Mesenchymal stem cell (in vitro differentiated cells and primary cell): ENCODE data around the gene CLCNKB.

Source experiments
- DNase-seq: peaks from one replicate; pipeline ENCODE4 v3.0.0-alpha.2; 2013
- H2AFZ ChIP-seq: one replicate; pipeline ENCODE4 v1.6.1; 2013; ENCODE audit warnings: low read depth, mild to moderate bottlenecking, control low read depth, inconsistent platforms, low read length, moderate library complexity
- H2AK5ac ChIP-seq: 2 replicates; pipeline ENCODE4 v1.6.1; 2013; ENCODE audit warnings: low read length, moderate library complexity, mild to moderate bottlenecking, inconsistent platforms; ENCODE audit not compliant: severe bottlenecking
- H2BK120ac ChIP-seq: one replicate; pipeline ENCODE4 v1.6.1; 2013; ENCODE audit warnings: low read depth, mild to moderate bottlenecking, inconsistent platforms, low read length, moderate library complexity
- H2BK12ac ChIP-seq, 2 experiments: one replicate each; pipeline ENCODE4 v1.6.1; 2013; ENCODE audit warnings: inconsistent platforms in 2 of 2, low read length in 2 of 2, mild to moderate bottlenecking in 2 of 2, moderate library complexity in 2 of 2, control low read depth in 1 of 2
- H2BK15ac ChIP-seq: one replicate; pipeline ENCODE4 v1.6.1; 2013; ENCODE audit warnings: mild to moderate bottlenecking, low read depth, inconsistent platforms; ENCODE audit not compliant: poor library complexity, severe bottlenecking
- H2BK5ac ChIP-seq: 2 replicates; pipeline ENCODE4 v1.6.1; 2013; ENCODE audit warnings: low read depth, mild to moderate bottlenecking, low read length, control low read depth, inconsistent platforms; ENCODE audit not compliant: poor library complexity, severe bottlenecking
- H3K14ac ChIP-seq, 2 experiments: one replicate each; pipeline ENCODE4 v1.6.1; 2013; ENCODE audit warnings: inconsistent platforms in 2 of 2, low read length in 2 of 2, control low read depth in 1 of 2, mild to moderate bottlenecking in 1 of 2, moderate library complexity in 1 of 2
- H3K18ac ChIP-seq, 2 experiments: one replicate each; pipeline ENCODE4 v1.6.1; 2013; ENCODE audit warnings: inconsistent platforms in 2 of 2, low read length in 2 of 2, control low read depth in 1 of 2, low read depth in 1 of 2, mild to moderate bottlenecking in 1 of 2
- H3K23ac ChIP-seq, 2 experiments: one replicate each; pipeline ENCODE4 v1.6.1; 2013; ENCODE audit warnings: inconsistent platforms in 2 of 2, low read length in 2 of 2, mild to moderate bottlenecking in 2 of 2, moderate library complexity in 2 of 2, control low read depth in 1 of 2
- H3K27ac ChIP-seq: 2 replicates; pipeline ENCODE4 v1.5.1; 2013; ENCODE audit warnings: mild to moderate bottlenecking, moderate library complexity, low read length, control low read depth, inconsistent platforms; ENCODE audit not compliant: poor library complexity, severe bottlenecking
- H3K27me3 ChIP-seq, 2 experiments: 2 replicates each; pipeline versions ENCODE4 v1.6.1 to v1.7.0; 2013; ENCODE audit warnings: low read length in 2 of 2, mild to moderate bottlenecking in 2 of 2, moderate library complexity in 2 of 2, control low read depth in 1 of 2, inconsistent platforms in 1 of 2; ENCODE audit not compliant: control insufficient read depth in 1 of 2, insufficient read depth in 1 of 2
- H3K36me3 ChIP-seq, 2 experiments: 2 replicates each; pipeline versions ENCODE4 v1.6.1 to v1.7.0; 2013; ENCODE audit warnings: low read length in 2 of 2, control low read depth in 1 of 2, inconsistent platforms in 1 of 2, low read depth in 1 of 2, mild to moderate bottlenecking in 1 of 2; ENCODE audit not compliant: insufficient read depth in 2 of 2, control insufficient read depth in 1 of 2
- H3K4ac ChIP-seq, 2 experiments: one replicate each; pipeline ENCODE4 v1.6.1; 2013; ENCODE audit warnings: inconsistent platforms in 2 of 2, low read length in 2 of 2, mild to moderate bottlenecking in 2 of 2, moderate library complexity in 2 of 2, control low read depth in 1 of 2, low read depth in 1 of 2
- H3K4me1 ChIP-seq: 2 replicates; pipeline ENCODE4 v1.6.1; 2013; ENCODE audit warnings: low read depth, low read length, control low read depth; ENCODE audit not compliant: control insufficient read depth, insufficient read depth
- H3K4me2 ChIP-seq: 2 replicates; pipeline ENCODE4 v1.6.1; 2013; ENCODE audit warnings: low read length, mild to moderate bottlenecking, inconsistent platforms; ENCODE audit not compliant: poor library complexity, severe bottlenecking
- H3K4me3 ChIP-seq, 2 experiments: 2 replicates each; pipeline versions ENCODE4 v1.5.1 to v1.7.0; 2013; ENCODE audit warnings: low read length in 2 of 2, mild to moderate bottlenecking in 2 of 2, control low read depth in 1 of 2, low read depth in 1 of 2; ENCODE audit not compliant: insufficient read depth in 1 of 2
- H3K79me1 ChIP-seq: replicated peaks from 2 replicates; pipeline ENCODE4 v1.6.1; 2013; ENCODE audit warnings: mild to moderate bottlenecking, control low read depth, low read length, inconsistent platforms; ENCODE audit not compliant: poor library complexity, severe bottlenecking
- H3K9ac ChIP-seq: 2 replicates; pipeline ENCODE4 v1.7.0; 2013; ENCODE audit warnings: mild to moderate bottlenecking, low read length, moderate library complexity
- H3K9me3 ChIP-seq: 2 replicates; pipeline ENCODE4 v1.7.0; 2013; ENCODE audit warnings: mild to moderate bottlenecking, low read length; ENCODE audit not compliant: control insufficient read depth
- H4K8ac ChIP-seq: one replicate; pipeline ENCODE4 v1.6.1; 2013; ENCODE audit warnings: inconsistent platforms, mild to moderate bottlenecking, low read length, moderate library complexity
- H4K91ac ChIP-seq: one replicate; pipeline ENCODE4 v1.6.1; 2013; ENCODE audit warnings: mild to moderate bottlenecking, low read length, inconsistent platforms
- WGBS: methylation state at CpG from one replicate; pipeline ENCODE4 v1.1.7; 2013; ENCODE audit warnings: mixed read lengths; 5-methylcytosine and 5-hydroxymethylcytosine counted together

Gene CLCNKB

DNA sequence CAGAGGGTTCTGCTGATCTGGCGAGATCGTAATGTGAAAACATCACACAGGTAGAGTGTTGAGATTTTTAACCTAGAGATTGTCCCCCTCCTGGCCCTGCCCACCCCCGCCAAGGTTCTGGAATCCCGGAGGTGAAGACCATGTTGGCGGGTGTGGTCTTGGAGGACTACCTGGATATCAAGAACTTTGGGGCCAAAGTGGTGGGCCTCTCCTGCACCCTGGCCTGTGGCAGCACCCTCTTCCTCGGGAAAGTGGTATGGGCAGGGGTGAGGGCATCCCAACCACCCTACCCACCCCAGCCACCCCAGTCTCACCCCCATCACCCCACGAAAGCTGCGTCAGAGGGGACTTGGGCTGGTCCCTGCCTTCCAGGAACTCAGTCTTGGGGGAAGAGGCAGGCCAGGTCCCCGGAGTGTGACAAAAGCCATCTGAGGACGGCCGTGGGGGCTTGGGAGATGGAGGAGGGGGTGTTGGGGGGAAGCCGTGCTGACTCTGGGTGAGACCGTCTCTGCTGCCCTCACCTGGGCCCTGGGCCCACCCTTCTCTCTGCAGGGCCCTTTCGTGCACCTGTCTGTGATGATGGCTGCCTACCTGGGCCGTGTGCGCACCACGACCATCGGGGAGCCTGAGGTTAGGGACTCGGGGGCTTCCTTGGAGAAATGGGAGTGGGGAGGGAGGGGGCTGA is 4.4 kb downstream of the CLCNKB start:
- Histone ChIP-seq H3K4ac (no peak overlapping the region), H2BK15ac (no peak overlapping the region), H4K8ac (no peak overlapping the region), H2BK5ac (no peak overlapping the region), H2BK120ac (no peak overlapping the region), H2BK12ac (no peak overlapping the region), H3K27ac (no peak overlapping the region), H3K4me3 (no peak overlapping the region), H3K27me3 (peaks cover 0 to 26% of the 10 kb centered on the region in 2 experiments), H3K23ac (no peak overlapping the region), H3K4me1 (peaks cover 12% of the 10 kb centered on the region), H2AK5ac (no peak overlapping the region), H3K9me3 (no peaks in the 10 kb centered on the region), H3K4me2 (no peak overlapping the region), H4K91ac (peak overlapping the region; percentile 43), H3K18ac (peak overlapping the region in 1 of 2 experiments; percentile 18), H3K14ac (no peak overlapping the region), H3K36me3 (no peaks in the 10 kb centered on the region), H3K9ac (no peak overlapping the region), H2AFZ (no peak overlapping the region), H3K79me1 (no peaks in the 10 kb centered on the region)
- DNase-seq, result no peak
- WGBS, result 85% methylated on average over 7 of the region's 19 CpGs

DNA sequence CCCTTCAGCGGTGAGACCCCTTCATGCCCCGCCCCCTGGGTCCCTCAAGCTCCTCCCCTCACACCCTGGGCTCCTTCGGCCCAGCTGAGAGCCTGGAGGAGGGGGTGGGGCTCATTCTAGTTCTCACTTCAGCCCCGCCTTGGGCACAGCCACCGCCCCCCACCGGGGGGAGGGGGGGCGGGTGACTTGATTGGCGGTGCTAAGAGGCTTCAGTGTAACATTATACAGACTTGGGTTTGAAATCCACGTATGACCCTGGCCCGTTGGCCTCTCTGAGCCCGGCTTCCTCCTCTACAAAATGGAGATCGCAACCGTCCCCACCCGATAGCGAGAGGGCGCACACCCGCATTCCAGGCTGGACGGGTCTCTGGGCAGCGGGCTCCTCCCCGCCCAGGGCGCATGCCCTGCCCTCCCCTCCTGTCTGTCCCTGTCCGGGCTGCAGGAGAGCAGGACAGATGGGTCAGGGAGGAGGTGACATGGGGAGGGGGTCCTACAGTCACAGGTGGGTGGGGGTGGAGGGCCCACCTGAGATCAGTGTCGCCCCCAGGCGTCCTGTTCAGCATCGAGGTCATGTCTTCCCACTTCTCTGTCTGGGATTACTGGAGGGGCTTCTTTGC is 5.1 kb downstream of the CLCNKB start:
- H3K9me3 ChIP-seq, result no peaks in the 10 kb centered on the region
- H3K79me1 ChIP-seq, result no peaks in the 10 kb centered on the region
- no peak overlapping the region for H3K23ac ChIP-seq
- H3K36me3 ChIP-seq, result no peaks in the 10 kb centered on the region
- H3K4me1 ChIP-seq, result peaks cover 12% of the 10 kb centered on the region
- peak overlapping the region; percentile 55 for H3K4me2 ChIP-seq
- H2BK5ac ChIP-seq, result no peak overlapping the region
- peak overlapping the region in 1 of 2 experiments; percentile 13 for H3K14ac ChIP-seq
- no peak overlapping the region for H2BK15ac ChIP-seq
- peaks cover 0 to 26% of the 10 kb centered on the region in 2 experiments for H3K27me3 ChIP-seq
- peak overlapping the region; percentile 47 to 66 for H3K4me3 ChIP-seq
- H4K8ac ChIP-seq, result peak overlapping the region; percentile 97
- peak overlapping the region in 1 of 2 experiments; percentile 6 for H3K4ac ChIP-seq
- 8% methylated on average over 21 of the region's 25 CpGs for WGBS
- peak overlapping the region; percentile 94 for H4K91ac ChIP-seq
- peak overlapping the region; percentile 65 for H3K9ac ChIP-seq
- peak overlapping the region; percentile 73 for H2BK120ac ChIP-seq
- peak overlapping the region in 1 of 2 experiments; percentile 21 for H2BK12ac ChIP-seq
- H3K18ac ChIP-seq, result peak overlapping the region; percentile 23 to 70
- H3K27ac ChIP-seq, result no peak overlapping the region
- H2AK5ac ChIP-seq, result no peak overlapping the region
- peak; percentile 62 for DNase-seq
- no peak overlapping the region for H2AFZ ChIP-seq

DNA sequence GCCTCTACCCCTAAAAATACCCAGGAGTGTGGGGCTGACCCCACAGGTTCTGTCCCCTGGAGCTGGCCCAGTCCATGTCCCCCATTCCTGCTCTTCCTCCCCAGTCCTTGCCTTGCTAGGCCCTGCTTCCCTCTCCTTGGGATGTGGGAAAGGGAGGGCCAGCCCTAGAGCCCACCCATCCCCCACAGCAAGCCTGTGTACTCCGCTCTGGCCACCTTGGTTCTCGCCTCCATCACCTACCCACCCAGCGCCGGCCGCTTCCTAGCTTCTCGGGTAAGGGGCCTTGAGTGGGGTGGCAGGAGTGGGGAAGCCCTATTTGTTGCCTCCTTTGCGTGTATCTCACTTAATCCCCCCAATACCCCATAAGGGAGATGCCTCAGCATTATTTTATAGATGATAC is 6.7 kb downstream of the CLCNKB start:
- no peak overlapping the region for H2AFZ ChIP-seq
- peak overlapping the region; percentile 13 for H4K8ac ChIP-seq

GRCh38 chr1:16051039-16051438 is 7.5 kb downstream of the CLCNKB start:
- H2BK12ac ChIP-seq, result no peak overlapping the region
- no peak overlapping the region for H2AK5ac ChIP-seq
- no peak overlapping the region for H2BK120ac ChIP-seq
- H3K9me3 ChIP-seq, result no peaks in the 10 kb centered on the region
- H3K27ac ChIP-seq, result no peak overlapping the region
- no peak overlapping the region for H3K4me3 ChIP-seq
- H3K4me2 ChIP-seq, result no peak overlapping the region
- H3K18ac ChIP-seq, result no peak overlapping the region
- H3K4me1 ChIP-seq, result peaks cover 14% of the 10 kb centered on the region
- peaks cover 0 to 26% of the 10 kb centered on the region in 2 experiments for H3K27me3 ChIP-seq
- no peak overlapping the region for H4K91ac ChIP-seq
- no peak overlapping the region for H3K14ac ChIP-seq
- no peak overlapping the region for H3K4ac ChIP-seq
- no peak overlapping the region for H2AFZ ChIP-seq
- no peak overlapping the region for H2BK15ac ChIP-seq
- WGBS, result 93% methylated on average over 3 of the region's 3 CpGs
- H3K36me3 ChIP-seq, result no peaks in the 10 kb centered on the region
- no peak overlapping the region for H4K8ac ChIP-seq
- no peaks in the 10 kb centered on the region for H3K79me1 ChIP-seq
- H2BK5ac ChIP-seq, result no peak overlapping the region
- H3K9ac ChIP-seq, result no peak overlapping the region
- DNase-seq, result no peak
- H3K23ac ChIP-seq, result no peak overlapping the region

More for the DNA sequence above, 6.7 kb downstream of the CLCNKB start:
- no peak for DNase-seq
- Histone ChIP-seq H3K4me1 (peaks cover 12% of the 10 kb centered on the region), H4K91ac (peak overlapping the region; percentile 39), H3K27me3 (peaks cover 0 to 26% of the 10 kb centered on the region in 2 experiments), H2BK120ac (no peak overlapping the region), H3K36me3 (no peaks in the 10 kb centered on the region), H3K9ac (no peak overlapping the region), H3K4me2 (no peak overlapping the region), H3K14ac (no peak overlapping the region), H3K18ac (no peak overlapping the region), H3K23ac (no peak overlapping the region), H3K27ac (no peak overlapping the region), H2BK15ac (no peak overlapping the region), H2BK12ac (no peak overlapping the region), H3K9me3 (no peaks in the 10 kb centered on the region), H2BK5ac (no peak overlapping the region), H2AK5ac (no peak overlapping the region), H3K4ac (peak overlapping the region in 1 of 2 experiments; percentile 64), H3K4me3 (no peak overlapping the region), H3K79me1 (no peaks in the 10 kb centered on the region)
- no CpG with 5 or more reads among the region's 7 CpGs for WGBS
